ENCODE data around the gene MMD2.
A peak's percentile ranks its signal among the peaks of the same experiment; 100 is the strongest.
"Not testable (repeated sequence)": the region's sequence is repeated elsewhere in the genome, so short reads cannot be mapped to it uniquely, and the experiment has no call there.

Gene MMD2

GRCh38 chr7:4893929-4894475 lies 65.0 kb downstream of the MMD2 start:
- DNase-seq (ENCODE audit: low spot score), result no peak

GRCh38 chr7:4893188-4893587 lies 65.8 kb downstream of the MMD2 start:
- not testable (repeated sequence) for DNase-seq (ENCODE audit: low spot score)

GRCh38 chr7:4891522-4891921 lies 67.5 kb downstream of the MMD2 start:
- not testable (repeated sequence) for DNase-seq (ENCODE audit: low spot score)

GRCh38 chr7:4889682-4890081 lies 69.3 kb downstream of the MMD2 start:
- no peak for DNase-seq (ENCODE audit: low spot score)

- no peak for DNase-seq (ENCODE audit: low spot score)
Observed at GRCh38 chr7:4888161-4888560, 70.8 kb downstream of the MMD2 start.

- no peak for DNase-seq (ENCODE audit: low spot score)
Observed at GRCh38 chr7:4886671-4887070, 72.3 kb downstream of the MMD2 start.

GRCh38 chr7:4885317-4885807 lies 73.6 kb downstream of the MMD2 start:
- no peak for DNase-seq (ENCODE audit: low spot score)

- no peak for DNase-seq (ENCODE audit: low spot score)
Observed at GRCh38 chr7:4884164-4884563, 74.8 kb downstream of the MMD2 start.

- peak; percentile 96 for DNase-seq (ENCODE audit: low spot score)
Observed at GRCh38 chr7:4883372-4884144, 75.4 kb downstream of the MMD2 start, which contains the start of gene RADIL. TSS of gene RADIL (minus strand) at chr7:4883716. CDS start at chr7:4878139, 5,577 bp downstream.

- DNase-seq (ENCODE audit: low spot score), result no peak
Observed at GRCh38 chr7:4883033-4883371, 76.0 kb downstream of the MMD2 start.

- DNase-seq (ENCODE audit: low spot score), result peak; percentile 81
Observed at GRCh38 chr7:4882169-4883032, 76.6 kb downstream of the MMD2 start.

- no peak for DNase-seq (ENCODE audit: low spot score)
Observed at GRCh38 chr7:4880218-4880617, 78.8 kb downstream of the MMD2 start.

GRCh38 chr7:4879396-4880081 lies 79.4 kb downstream of the MMD2 start:
- no peak for DNase-seq (ENCODE audit: low spot score)

- no peak for DNase-seq (ENCODE audit: low spot score)
Observed at GRCh38 chr7:4878336-4879335, 80.4 kb downstream of the MMD2 start.

- no peak for DNase-seq (ENCODE audit: low spot score)
Observed at GRCh38 chr7:4876586-4876985, 82.4 kb downstream of the MMD2 start.

- DNase-seq (ENCODE audit: low spot score), result no peak
Observed at GRCh38 chr7:4875391-4875790, 83.6 kb downstream of the MMD2 start.

- no peak for DNase-seq (ENCODE audit: low spot score)
Observed at GRCh38 chr7:4873071-4873944, 85.7 kb downstream of the MMD2 start.

- DNase-seq (ENCODE audit: low spot score), result no peak
Observed at GRCh38 chr7:4871930-4872675, 86.9 kb downstream of the MMD2 start.

GRCh38 chr7:4871056-4871680 lies 87.8 kb downstream of the MMD2 start:
- no peak for DNase-seq (ENCODE audit: low spot score)

All from AG08395 (cell line).